Stimulated activated naive CD4-positive, alpha-beta T cell (primary cell): ENCODE data around the gene BCL2L13.

ENCODE experiments used
- DNase-seq, 6 experiments: peaks; one replicate each; lab custom pipeline; 2025; lab: John Stamatoyannopoulos, UW

BCL2L13 gene

GRCh38 chr22:17726928-17727897 lies 88.7 kb downstream of the BCL2L13 start:
- DNase-seq, result no peak

GRCh38 chr22:17728786-17729185 lies 90.2 kb downstream of the BCL2L13 start:
- DNase-seq, result no peak

- no peak for DNase-seq
These were observed 91.0 kb downstream of the BCL2L13 start for GRCh38 chr22:17729561-17729960.

- DNase-seq, result no peak
These were observed 93.8 kb downstream of the BCL2L13 start for GRCh38 chr22:17732251-17732854.

DNA sequence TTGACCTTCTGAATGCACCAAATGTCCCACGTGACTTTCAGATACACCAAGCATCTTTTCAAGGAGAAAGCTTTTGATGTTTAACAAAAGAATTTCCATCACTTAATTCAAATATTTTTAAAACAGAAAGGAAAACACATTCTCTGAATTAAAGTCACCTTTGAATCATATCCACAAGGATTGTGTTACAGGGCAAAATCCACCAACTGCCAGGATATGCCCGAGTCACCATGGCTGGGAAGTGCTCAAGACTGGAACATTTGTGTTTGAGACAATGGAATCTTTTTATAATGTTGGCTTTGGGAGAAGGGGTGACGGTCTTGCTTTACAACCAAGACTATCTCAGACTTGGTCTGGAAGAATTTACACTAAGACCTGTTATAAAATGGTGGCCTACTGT lies 94.9 kb downstream of the BCL2L13 start:
- no peak for DNase-seq

DNA sequence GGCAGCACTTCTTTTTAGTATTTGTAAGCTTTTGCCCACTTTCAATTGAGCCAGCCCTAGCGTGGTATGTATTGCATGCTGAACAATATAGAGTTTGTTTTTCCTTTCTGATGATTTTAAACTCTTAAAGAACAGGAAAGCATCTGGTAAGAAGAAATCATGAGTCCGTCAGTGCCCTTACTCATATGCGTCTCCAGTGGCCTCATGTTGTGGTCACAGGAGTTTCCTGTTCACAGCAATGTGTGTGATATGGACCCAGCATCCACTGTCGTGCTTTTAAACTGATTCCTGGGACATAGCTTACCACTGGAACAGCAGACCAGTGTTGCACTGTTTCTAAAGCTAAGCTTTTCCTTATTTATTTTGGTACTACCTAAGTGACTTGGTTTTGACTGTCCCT lies 95.6 kb downstream of the BCL2L13 start:
- DNase-seq, result no peak

DNA sequence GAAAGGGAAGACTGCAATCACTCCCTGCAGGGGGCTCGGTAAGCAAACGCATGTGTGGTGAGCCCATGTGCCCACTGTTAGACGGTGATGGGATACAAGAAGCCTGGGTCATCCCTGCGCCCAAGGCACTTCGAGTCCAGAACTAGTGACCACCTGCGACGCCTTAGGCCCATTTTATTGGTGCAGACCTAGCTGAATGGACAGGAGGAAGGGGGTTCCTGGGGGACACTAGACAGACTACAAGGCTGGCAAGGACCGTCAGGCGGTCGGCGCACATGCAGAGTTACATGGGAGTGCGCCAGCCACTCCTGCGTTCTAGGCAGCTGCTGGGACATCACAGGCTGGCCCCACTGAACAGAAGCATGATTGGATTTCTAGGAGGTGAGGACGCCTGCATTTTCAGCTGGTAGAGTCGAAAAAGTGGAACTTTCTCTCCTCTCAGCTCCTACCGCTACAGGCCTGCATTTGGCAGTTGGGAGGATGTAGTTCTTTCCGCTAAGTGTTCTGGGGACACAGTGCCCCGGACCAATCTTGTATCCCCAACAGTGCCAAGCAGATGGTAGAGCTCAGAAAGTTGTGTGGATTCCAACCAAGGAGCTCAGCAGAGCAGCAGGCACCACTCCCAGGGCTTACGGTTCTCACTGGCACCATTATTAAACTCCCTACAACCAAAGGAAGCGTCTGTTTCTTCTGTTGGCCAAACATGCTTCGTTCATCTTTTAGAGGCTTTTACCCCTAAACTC lies 100.0 kb downstream of the BCL2L13 start:
- no peak for DNase-seq

- no peak for DNase-seq
These were observed 100.8 kb downstream of the BCL2L13 start for GRCh38 chr22:17739196-17739975.

DNA sequence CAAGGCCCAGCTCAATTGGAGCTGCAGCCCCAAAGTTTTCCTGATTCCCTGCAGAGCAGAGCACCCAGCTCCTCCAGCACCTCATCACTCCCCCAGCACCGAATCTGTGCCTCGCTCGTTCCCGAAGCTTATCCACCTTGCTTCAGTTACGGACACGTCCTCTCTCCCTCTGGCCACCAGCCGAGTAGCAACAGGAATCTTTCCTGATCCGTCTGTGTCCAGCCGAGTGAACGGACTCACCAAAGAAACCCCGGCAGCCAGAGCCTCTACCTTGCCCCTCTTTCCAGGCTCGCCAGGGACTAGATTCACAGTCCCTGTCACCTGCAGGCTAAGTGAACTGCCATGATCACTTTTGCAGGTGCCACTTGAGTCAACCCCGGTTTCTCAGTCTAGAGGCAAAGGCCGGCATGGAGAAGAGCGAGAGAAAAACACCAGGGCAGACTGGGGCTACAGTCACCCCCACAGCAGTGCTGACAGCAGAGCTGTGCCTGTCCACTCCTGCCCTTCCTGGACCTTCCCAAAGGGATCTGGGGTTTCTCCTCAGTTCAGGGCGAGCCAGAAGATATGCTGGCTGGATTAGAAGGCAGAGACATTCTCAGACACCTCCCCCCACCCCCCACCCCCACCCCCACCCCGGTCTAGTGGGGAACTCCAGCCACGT lies 103.4 kb downstream of the BCL2L13 start:
- DNase-seq, result no peak

DNA sequence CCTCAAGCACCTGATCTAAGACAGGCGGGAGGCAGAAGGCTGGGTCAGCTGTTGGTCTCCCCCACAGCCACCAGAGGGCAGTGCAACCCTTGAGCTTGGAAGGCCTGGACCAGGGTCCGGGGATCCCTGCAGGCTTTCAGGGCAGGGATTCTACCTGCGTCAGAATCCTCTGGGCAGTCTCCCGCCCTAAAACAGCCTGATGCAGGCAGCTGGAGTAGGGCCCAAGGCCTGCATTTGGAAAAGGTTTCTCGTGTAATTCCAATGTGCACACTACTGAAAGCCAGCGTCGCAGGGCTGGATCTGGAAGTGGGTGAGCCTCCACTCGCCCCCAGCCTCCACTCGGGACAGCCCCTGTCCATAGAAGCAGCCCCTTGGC lies 104.0 kb downstream of the BCL2L13 start:
- DNase-seq, result peak; percentile 9 to 62 (median 50)

GRCh38 chr22:17743661-17744411 lies 105.3 kb downstream of the BCL2L13 start:
- no peak for DNase-seq

DNA sequence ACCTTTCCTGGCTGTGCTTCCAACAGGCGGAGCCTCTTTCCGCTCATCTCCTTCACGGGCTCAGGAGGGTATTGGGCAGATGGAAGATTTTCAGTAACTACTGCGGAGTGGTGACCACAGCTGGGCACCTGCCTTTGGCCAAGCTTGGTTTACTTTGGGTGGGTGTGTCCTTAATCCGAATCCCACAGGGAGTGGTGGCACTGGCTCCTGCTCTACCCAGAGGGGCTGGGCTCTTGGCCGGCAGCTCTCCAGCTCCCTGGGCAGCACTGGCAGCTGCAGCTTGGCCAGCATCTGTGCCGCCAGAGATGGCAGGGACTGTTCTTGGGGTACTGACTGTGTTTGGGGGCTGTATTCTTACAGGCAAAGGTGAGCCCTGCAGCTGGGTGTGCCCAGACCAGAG lies 105.9 kb downstream of the BCL2L13 start:
- DNase-seq, result no peak

GRCh38 chr22:17746916-17747315 lies 108.4 kb downstream of the BCL2L13 start:
- no peak for DNase-seq

DNA sequence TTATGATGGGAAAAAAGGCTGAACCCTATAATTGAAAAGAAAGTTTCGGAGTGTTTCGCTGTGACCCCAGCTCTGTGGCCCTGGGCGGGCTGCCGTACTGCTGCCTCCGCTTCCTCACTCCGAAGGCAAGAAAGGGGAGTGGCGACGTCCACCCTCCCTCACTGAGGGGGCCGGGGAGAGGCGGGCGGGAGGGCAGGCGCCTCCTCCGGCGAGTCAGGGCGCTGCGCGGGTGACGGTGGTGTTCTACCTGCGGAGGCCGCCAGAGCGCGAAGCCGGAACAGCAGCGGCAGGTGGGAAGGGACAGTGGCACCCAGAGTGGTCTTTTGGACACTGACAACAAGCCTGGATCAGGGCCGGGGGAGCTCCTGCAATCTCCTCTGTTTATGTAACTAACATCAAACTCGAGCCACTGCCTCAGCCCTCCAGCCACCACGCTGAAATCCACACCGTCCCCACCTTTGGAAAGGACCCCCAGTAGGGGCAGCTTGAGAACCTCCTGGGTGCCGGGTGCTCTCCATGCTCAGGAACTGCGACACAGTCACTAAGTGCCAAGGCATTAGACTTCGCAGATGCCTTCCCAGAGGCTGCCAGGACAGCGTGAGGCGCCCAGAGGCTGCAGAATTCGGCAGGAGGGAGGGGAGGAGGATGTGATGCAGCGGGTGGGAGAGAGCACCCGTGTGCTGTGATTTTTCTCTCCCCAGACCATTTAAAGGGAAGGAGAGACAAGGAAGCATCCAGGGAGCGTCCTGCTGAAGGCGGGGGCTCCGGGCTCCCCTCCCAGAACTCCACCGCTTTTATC lies 110.2 kb downstream of the BCL2L13 start:
- no peak for DNase-seq

DNA sequence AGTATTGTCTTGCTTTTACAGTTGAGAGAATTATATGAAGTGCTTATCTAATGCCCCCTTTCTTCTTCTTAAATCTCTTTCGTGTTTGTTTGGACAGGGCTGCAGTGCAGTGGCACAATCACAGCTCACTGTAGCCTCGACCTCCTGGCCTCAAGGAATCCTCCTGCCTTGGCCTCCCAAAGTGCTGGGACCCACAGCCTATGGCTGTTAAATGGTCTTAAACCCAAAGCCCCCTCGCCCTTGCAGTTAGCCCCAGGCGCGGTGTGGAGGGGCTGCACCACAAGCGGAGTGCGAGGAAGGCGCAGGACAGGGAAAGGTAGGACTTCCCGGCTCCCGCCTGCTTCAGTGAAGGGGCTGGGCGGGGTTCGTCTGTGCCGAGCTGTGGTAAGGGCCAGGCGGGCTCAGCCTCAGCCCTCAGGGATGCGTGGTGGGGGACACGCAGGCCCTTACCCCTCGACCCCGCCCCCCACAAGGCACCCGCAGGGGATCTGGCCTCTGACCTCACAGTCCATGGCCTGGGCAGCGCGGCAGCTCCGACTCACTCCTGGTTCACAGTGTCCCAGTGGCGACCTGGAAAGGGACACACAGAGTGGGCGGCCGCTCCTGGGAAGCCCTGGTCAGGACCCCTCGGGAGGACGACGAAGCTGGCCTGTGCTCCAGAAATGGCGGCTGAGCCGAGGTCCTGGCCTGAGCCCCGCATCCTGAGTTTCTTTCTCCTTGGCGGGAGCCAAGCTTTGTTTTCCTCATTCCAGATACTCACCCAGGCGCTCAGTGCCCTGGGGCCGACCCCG lies 111.2 kb downstream of the BCL2L13 start:
- no peak for DNase-seq

- no peak for DNase-seq
These were observed 113.0 kb downstream of the BCL2L13 start for GRCh38 chr22:17751596-17751995.

GRCh38 chr22:17753401-17753989 lies 114.9 kb downstream of the BCL2L13 start:
- DNase-seq, result no peak

DNA sequence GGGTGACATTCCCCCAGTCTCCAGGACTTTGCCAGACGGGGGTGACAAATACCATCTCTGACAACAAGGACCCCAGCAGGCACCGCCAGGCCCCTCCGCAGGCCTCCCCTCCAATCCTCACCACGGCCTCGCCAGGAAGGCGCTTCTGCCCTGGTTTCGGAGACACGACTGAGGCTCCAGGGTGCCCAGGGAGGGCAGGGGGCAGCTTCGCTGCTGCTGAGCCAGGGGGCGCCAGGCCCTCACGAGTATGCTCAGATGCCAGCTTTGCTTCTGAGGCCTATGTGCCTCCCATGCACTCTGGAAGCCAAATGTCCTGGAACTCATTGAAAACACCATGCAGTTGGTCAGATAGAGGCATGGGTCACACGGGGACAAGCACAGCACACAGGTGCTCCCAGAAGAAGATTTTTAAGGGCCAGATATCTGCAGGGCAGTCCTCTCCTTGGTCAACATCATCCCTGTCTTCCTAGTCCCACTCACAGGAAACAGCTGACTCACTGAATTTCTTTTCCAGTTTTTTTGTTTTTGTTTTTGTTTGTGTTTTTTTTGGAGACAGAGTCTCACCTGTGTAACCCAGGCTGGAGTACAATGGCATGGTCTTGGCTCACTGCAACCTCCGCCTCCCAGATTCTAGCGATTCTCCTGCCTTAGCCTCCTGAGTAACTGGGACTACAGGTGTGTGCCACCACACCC lies 115.8 kb downstream of the BCL2L13 start:
- peak in 3 of 6 experiments; percentile 3 to 31 (median 13) for DNase-seq
